Natural killer cell (primary cell): ENCODE data around the gene MYO15A. TPM values are rescaled to one million over a fixed set of nuclear protein-coding genes. Genes with fewer than 3 reads are reported as not detected.

Experiments
- ATAC-seq, 3 donors: fragments of 150-1000 bp in 2 of 3; fragments of 200-7000 bp in 1 of 3; cut with Tn5 transposase; 1 replicate in 1 of 3; 2 replicates in 2 of 3; pipeline ENCODE4 v1.10.0; 2021; ENCODE audit warnings: mild to moderate bottlenecking in 2 of 3, moderate library complexity in 2 of 3
- DNase-seq, 2 donors: peaks; one replicate each; pipeline versions ENCODE4 v3.0.0 to v3.0.0-alpha.2; 2013 to 2021; ENCODE audit warnings: mixed read lengths in 1 of 2
- H3K27ac ChIP-seq: one replicate; pipeline ENCODE4 v1.5.1; 2013; ENCODE audit warnings: mild to moderate bottlenecking, low read length
- H3K27me3 ChIP-seq: one replicate; pipeline ENCODE4 v1.6.1; 2013; ENCODE audit warnings: low read length; ENCODE audit not compliant: control insufficient read depth, insufficient read depth
- H3K36me3 ChIP-seq: one replicate; pipeline ENCODE4 v1.6.1; 2013; ENCODE audit warnings: low read length; ENCODE audit not compliant: control insufficient read depth, insufficient read depth
- H3K4me1 ChIP-seq: one replicate; pipeline ENCODE4 v1.6.1; 2013; ENCODE audit warnings: low read length; ENCODE audit not compliant: control insufficient read depth, insufficient read depth
- H3K4me3 ChIP-seq: one replicate; pipeline ENCODE4 v1.5.1; 2013; ENCODE audit warnings: low read length
- H3K9me3 ChIP-seq: one replicate; pipeline ENCODE4 v1.6.1; 2013; ENCODE audit warnings: low read length; ENCODE audit not compliant: control insufficient read depth, insufficient read depth
- H3K27ac Mint-ChIP-seq, 2 donors: one replicate each; pipeline ENCODE4 v1.8.0; 2022; ENCODE audit warnings: mild to moderate bottlenecking in 2 of 2, mixed read lengths in 2 of 2, moderate library complexity in 1 of 2
- H3K27me3 Mint-ChIP-seq, 2 donors: one replicate each; pipeline ENCODE4 v1.8.0; 2022; ENCODE audit warnings: low read depth in 2 of 2, mixed read lengths in 2 of 2
- H3K36me3 Mint-ChIP-seq: one replicate; pipeline ENCODE4 v1.8.0; 2022; ENCODE audit warnings: mixed read lengths
- H3K4me1 Mint-ChIP-seq, 2 donors: one replicate each; pipeline ENCODE4 v1.8.0; 2022; ENCODE audit warnings: mixed read lengths in 2 of 2
- H3K4me3 Mint-ChIP-seq: one replicate; pipeline ENCODE4 v1.8.0; 2022; ENCODE audit warnings: mild to moderate bottlenecking, moderate library complexity, mixed read lengths
- H3K9me3 Mint-ChIP-seq, 2 donors: one replicate each; pipeline ENCODE4 v1.8.0; 2022; ENCODE audit warnings: mixed read lengths in 2 of 2
- WGBS: methylation state at CpG from one replicate; pipeline ENCODE4 v1.1.7; 2013; ENCODE audit warnings: missing lambda C conversion rate; ENCODE audit not compliant: insufficient coverage; 5-methylcytosine and 5-hydroxymethylcytosine counted together
- intact Hi-C: fragments of 100-400 bp; cut with micrococcal nuclease; formaldehyde crosslinking; loops from one replicate; pipeline ENCODE4 v1.14.2; 2022
- total RNA-seq, 4 donors: library from RNA; stranded (reverse); fragments of 120-200 nt in 1 of 4; gene quantifications; one replicate each; pipeline versions ENCODE4 v1.2.3 to v1.2.4, GENCODE V29; 2013 to 2022
- TF ChIP-seq, protein P1 (sequence below): fragments of 200-600 bp; IDR thresholded peaks from one replicate; pipeline ENCODE4 v1.8.0; 2022; ENCODE audit warnings: antibody characterized with exemption

MYO15A gene
- total RNA-seq, 3 donors from 2014 or later (not counting 1 experiment from before 2014, with no cell fraction given): 1.6 to 2.0 (median 1.8) TPM

DNA sequence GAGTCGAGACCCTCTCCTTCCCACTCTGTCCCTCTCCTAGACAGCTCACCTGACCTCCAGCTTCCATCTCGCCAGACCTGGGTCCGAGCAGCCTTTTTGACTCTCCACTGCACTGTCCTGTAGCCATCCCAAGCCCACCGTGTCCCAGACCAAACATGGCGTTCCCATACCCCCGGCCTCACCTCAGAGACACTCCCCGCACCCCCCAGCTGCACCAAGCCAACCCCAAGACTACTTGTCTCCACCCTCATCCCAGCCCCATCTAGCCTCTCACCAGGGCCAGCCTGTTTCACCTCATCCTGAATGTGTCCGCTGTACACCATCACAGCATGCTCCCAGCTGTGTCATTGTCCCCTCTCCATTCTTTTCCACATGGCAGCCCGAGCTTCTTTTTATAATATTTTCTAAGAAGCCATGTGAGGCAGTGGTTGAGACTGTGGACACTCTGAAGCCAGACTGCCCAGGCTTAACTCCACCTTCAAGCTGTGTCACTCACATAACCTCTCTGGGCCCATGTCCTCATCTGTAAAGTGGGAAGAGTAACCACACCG, 1.5 kb downstream of the MYO15A start:
- H3K27me3 Mint-ChIP-seq: peaks cover 0 to 3% of the 10 kb centered on the region in 2 donors

GRCh38 chr17:18110636-18111145, 2.1 kb downstream of the MYO15A start:
- TF ChIP-seq, protein P1, sequence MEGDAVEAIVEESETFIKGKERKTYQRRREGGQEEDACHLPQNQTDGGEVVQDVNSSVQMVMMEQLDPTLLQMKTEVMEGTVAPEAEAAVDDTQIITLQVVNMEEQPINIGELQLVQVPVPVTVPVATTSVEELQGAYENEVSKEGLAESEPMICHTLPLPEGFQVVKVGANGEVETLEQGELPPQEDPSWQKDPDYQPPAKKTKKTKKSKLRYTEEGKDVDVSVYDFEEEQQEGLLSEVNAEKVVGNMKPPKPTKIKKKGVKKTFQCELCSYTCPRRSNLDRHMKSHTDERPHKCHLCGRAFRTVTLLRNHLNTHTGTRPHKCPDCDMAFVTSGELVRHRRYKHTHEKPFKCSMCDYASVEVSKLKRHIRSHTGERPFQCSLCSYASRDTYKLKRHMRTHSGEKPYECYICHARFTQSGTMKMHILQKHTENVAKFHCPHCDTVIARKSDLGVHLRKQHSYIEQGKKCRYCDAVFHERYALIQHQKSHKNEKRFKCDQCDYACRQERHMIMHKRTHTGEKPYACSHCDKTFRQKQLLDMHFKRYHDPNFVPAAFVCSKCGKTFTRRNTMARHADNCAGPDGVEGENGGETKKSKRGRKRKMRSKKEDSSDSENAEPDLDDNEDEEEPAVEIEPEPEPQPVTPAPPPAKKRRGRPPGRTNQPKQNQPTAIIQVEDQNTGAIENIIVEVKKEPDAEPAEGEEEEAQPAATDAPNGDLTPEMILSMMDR: no peak
- Histone ChIP-seq H3K27ac (no peak overlapping the region), H3K27me3 (no peaks in the 10 kb centered on the region), H3K9me3 (no peaks in the 10 kb centered on the region), H3K4me1 (no peaks in the 10 kb centered on the region), H3K4me3 (no peak overlapping the region), H3K36me3 (peaks cover 10% of the 10 kb centered on the region)
- H3K36me3 Mint-ChIP-seq: no peaks in the 10 kb centered on the region
- H3K27me3 Mint-ChIP-seq: peaks cover 0 to 3% of the 10 kb centered on the region in 2 donors
- DNase-seq (no peak), ATAC-seq (no peak)
- H3K4me3 Mint-ChIP-seq: no peak overlapping the region
- peaks cover 0 to 5% of the 10 kb centered on the region in 2 donors for H3K4me1 Mint-ChIP-seq
- no peaks in the 10 kb centered on the region for H3K9me3 Mint-ChIP-seq
- 69% methylated on average over 4 of the region's 4 CpGs for WGBS
- intact Hi-C loops: no loop called here
- peak overlapping the region in 1 of 2 donors; percentile 47 for H3K27ac Mint-ChIP-seq

More for the DNA sequence above, 1.5 kb downstream of the MYO15A start:
- 84% methylated on average over 9 of the region's 10 CpGs for WGBS
- DNase-seq (no peak), ATAC-seq (no peak)
- Histone ChIP-seq H3K27ac (no peak overlapping the region), H3K4me3 (no peak overlapping the region), H3K27me3 (no peaks in the 10 kb centered on the region), H3K36me3 (peaks cover 10% of the 10 kb centered on the region), H3K9me3 (no peaks in the 10 kb centered on the region), H3K4me1 (no peaks in the 10 kb centered on the region)
- no peak overlapping the region for H3K27ac Mint-ChIP-seq
- H3K36me3 Mint-ChIP-seq: no peaks in the 10 kb centered on the region
- H3K4me1 Mint-ChIP-seq: peaks cover 0 to 3% of the 10 kb centered on the region in 2 donors
- H3K4me3 Mint-ChIP-seq: no peak overlapping the region
- intact Hi-C loops: no loop called here
- H3K9me3 Mint-ChIP-seq: no peaks in the 10 kb centered on the region
- TF ChIP-seq, protein P1: no peak

DNA sequence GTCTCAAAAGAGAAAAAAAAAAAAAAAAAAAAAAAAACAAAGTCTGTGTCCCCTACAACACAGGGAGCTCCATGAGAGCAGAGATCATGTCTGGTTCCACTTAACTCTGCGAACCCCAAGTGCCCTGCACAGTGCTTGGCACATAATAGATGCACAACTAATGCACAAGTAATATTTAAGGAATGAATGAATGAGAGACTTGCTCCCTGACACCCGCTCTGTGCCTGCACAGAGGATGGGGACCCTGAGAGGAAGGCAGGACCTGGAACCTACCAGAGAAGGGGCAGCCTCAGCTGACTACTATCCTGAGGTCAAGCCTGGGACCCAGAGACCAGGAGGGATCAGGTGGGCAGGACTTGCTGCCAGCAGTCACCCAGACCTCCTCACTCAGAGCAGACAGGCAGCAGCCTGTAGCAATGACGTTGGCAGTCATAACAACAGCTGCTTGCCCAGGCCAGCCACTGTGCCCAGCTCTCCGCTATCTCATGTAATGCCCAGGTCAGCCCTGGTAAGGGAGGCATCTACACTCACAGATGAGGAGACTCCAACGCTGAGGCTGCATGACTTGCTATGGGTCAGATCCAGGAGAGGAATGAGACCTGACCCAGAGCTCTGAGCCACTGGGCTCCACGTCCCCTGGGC, 2.9 kb downstream of the MYO15A start:
- DNase-seq (no peak), ATAC-seq (no peak)
- Histone ChIP-seq H3K9me3 (no peaks in the 10 kb centered on the region), H3K36me3 (peaks cover 7% of the 10 kb centered on the region), H3K27ac (no peak overlapping the region), H3K27me3 (no peaks in the 10 kb centered on the region), H3K4me1 (no peaks in the 10 kb centered on the region), H3K4me3 (no peak overlapping the region)
- intact Hi-C loops: no loop called here
- H3K9me3 Mint-ChIP-seq: no peaks in the 10 kb centered on the region
- no peak overlapping the region for H3K27ac Mint-ChIP-seq
- H3K27me3 Mint-ChIP-seq: peaks cover 0 to 3% of the 10 kb centered on the region in 2 donors
- no peaks in the 10 kb centered on the region for H3K36me3 Mint-ChIP-seq
- H3K4me3 Mint-ChIP-seq: no peak overlapping the region
- H3K4me1 Mint-ChIP-seq: peaks cover 0 to 5% of the 10 kb centered on the region in 2 donors
- WGBS: 87% methylated on average over 6 of the region's 6 CpGs
- TF ChIP-seq, protein P1: no peak
